GM12801 (cell line): ENCODE data around the gene LPCAT2.

ENCODE experiments used
- CTCF ChIP-seq: IDR thresholded peaks from one replicate; pipeline ENCODE4 v1.5.1; 2011; ENCODE audit warnings: control low read depth; ENCODE audit not compliant: insufficient read length; ENCODE audit errors: extremely low read depth

LPCAT2 gene

GRCh38 chr16:55508941-55509931 lies at the start of gene LPCAT2:
Gene LPCAT2, plus strand, starts transcription at chr16:55509072. Its CDS starts 110 bp downstream, at chr16:55509182.
- TF ChIP-seq CTCF: no peak

GRCh38 chr16:55462241-55462640 lies 46.6 kb upstream of the LPCAT2 start:
- no peak for TF ChIP-seq CTCF

- TF ChIP-seq CTCF: no peak
Observed at GRCh38 chr16:55464375-55464774, 44.5 kb upstream of the LPCAT2 start.

- peak; percentile 98 for TF ChIP-seq CTCF
Observed at GRCh38 chr16:55465077-55465896, 43.6 kb upstream of the LPCAT2 start.

- TF ChIP-seq CTCF: no peak
Observed at GRCh38 chr16:55466209-55466608, 42.7 kb upstream of the LPCAT2 start.

GRCh38 chr16:55467898-55468297 lies 41.0 kb upstream of the LPCAT2 start:
- no peak for TF ChIP-seq CTCF

GRCh38 chr16:55468352-55468990 lies 40.4 kb upstream of the LPCAT2 start:
- TF ChIP-seq CTCF: no peak
